Calu3 (cell line): Measurements from ENCODE around the gene SETD2. TPM values are rescaled to one million over a fixed set of nuclear protein-coding genes. Genes with fewer than 3 reads are reported as not detected.
"Not testable (repeated sequence)": the region's sequence is repeated elsewhere in the genome, so short reads cannot be mapped to it uniquely, and the experiment has no call there.

Experiments
- BruUV-seq: library from RNA; stranded (reverse); fragments of 400-500 nt; replicated peaks from 2 replicates; lab custom pipeline; 2021; lab: Mats Ljungman, UMichigan
- CTCF ChIA-PET: fragments of 300-600 bp; sonication (Branson Sonifier 250); formaldehyde crosslinking; loops from one replicate; lab custom pipeline; 2022; ENCODE audit warnings: antibody characterized with exemption; lab: Charles Lee
- DNase-seq: peaks from one replicate; pipeline ENCODE4 v3.0.0; 2022
- H3K27ac Mint-ChIP-seq: one replicate; pipeline ENCODE4 v1.8.0; 2022; ENCODE audit warnings: mixed read lengths; ENCODE audit not compliant: unreplicated experiment
- H3K27me3 Mint-ChIP-seq: one replicate; pipeline ENCODE4 v1.8.0; 2022; ENCODE audit warnings: mixed read lengths; ENCODE audit not compliant: unreplicated experiment
- H3K36me3 Mint-ChIP-seq: one replicate; pipeline ENCODE4 v1.8.0; 2022; ENCODE audit warnings: mild to moderate bottlenecking, moderate library complexity, mixed read lengths; ENCODE audit not compliant: insufficient read depth, unreplicated experiment
- H3K4me1 Mint-ChIP-seq: one replicate; pipeline ENCODE4 v1.8.0; 2022; ENCODE audit warnings: mild to moderate bottlenecking, low read depth, mixed read lengths; ENCODE audit not compliant: unreplicated experiment
- H3K4me3 Mint-ChIP-seq: one replicate; pipeline ENCODE4 v1.8.0; 2022; ENCODE audit warnings: mild to moderate bottlenecking, low read depth, moderate library complexity, mixed read lengths; ENCODE audit not compliant: unreplicated experiment
- H3K9me3 Mint-ChIP-seq: one replicate; pipeline ENCODE4 v1.8.0; 2022; ENCODE audit warnings: low read depth, mixed read lengths; ENCODE audit not compliant: unreplicated experiment
- intact Hi-C: fragments of 100-400 bp; cut with micrococcal nuclease; formaldehyde crosslinking; loops from one replicate; pipeline ENCODE4 v1.10.0; 2022; ENCODE audit not compliant: unreplicated experiment
- total RNA-seq: library from RNA; stranded (reverse); gene quantifications from 2 replicates; pipeline ENCODE4 v1.2.3, GENCODE V29; 2022
- TF ChIP-seq, protein P1 (sequence below): fragments of 200-600 bp; IDR thresholded peaks from one replicate; pipeline ENCODE4 v1.8.0; 2022; ENCODE audit warnings: antibody characterized with exemption; ENCODE audit not compliant: unreplicated experiment

Gene SETD2
- total RNA-seq, 1 experiment from 2014 or later: 39.2 TPM

DNA sequence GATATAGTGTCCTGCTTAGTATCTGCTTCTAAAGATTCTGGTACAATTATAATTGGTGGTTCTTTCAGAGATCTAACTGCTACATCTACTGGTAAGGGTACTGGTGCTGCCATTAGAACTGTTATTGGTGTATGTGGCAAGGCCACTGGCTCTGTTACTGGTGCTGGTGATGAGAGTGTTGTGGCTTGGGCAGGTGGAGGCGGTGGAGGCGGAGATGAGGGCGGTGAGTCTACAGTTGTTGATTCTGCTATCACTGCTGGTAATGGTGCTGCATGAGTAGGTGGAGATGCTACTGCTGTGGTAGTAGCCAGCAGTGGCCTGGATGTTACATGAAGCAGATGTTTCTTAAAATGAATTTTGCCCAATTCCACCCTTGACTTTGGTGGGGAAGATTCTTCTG, 40.1 kb downstream of the SETD2 start:
- TSS peak; percentile 16 for BruUV-seq
- H3K36me3 Mint-ChIP-seq: peaks cover 19% of the 10 kb centered on the region
- H3K27ac Mint-ChIP-seq: no peak overlapping the region
- H3K4me3 Mint-ChIP-seq: no peak overlapping the region
- DNase-seq: no peak
- TF ChIP-seq, protein P1, sequence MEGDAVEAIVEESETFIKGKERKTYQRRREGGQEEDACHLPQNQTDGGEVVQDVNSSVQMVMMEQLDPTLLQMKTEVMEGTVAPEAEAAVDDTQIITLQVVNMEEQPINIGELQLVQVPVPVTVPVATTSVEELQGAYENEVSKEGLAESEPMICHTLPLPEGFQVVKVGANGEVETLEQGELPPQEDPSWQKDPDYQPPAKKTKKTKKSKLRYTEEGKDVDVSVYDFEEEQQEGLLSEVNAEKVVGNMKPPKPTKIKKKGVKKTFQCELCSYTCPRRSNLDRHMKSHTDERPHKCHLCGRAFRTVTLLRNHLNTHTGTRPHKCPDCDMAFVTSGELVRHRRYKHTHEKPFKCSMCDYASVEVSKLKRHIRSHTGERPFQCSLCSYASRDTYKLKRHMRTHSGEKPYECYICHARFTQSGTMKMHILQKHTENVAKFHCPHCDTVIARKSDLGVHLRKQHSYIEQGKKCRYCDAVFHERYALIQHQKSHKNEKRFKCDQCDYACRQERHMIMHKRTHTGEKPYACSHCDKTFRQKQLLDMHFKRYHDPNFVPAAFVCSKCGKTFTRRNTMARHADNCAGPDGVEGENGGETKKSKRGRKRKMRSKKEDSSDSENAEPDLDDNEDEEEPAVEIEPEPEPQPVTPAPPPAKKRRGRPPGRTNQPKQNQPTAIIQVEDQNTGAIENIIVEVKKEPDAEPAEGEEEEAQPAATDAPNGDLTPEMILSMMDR: no peak
- H3K27me3 Mint-ChIP-seq: no peaks in the 10 kb centered on the region
- H3K4me1 Mint-ChIP-seq: no peaks in the 10 kb centered on the region
- intact Hi-C loops: no loop called here
- no peaks in the 10 kb centered on the region for H3K9me3 Mint-ChIP-seq
- CTCF ChIA-PET: interaction anchor here (0.5 kb wide), 1 partner anchor 1243 kb away, joined by 3 read pairs; no protein-coding TSS in a partner anchor

- Mint-ChIP-seq H3K4me1 (no peaks in the 10 kb centered on the region), H3K9me3 (no peaks in the 10 kb centered on the region), H3K27me3 (no peaks in the 10 kb centered on the region), H3K27ac (no peak overlapping the region), H3K4me3 (no peak overlapping the region), H3K36me3 (peaks cover 26% of the 10 kb centered on the region)
- DNase-seq: no peak
- TF ChIP-seq, protein P1: no peak
- intact Hi-C loops: no loop called here
- no TSS peak for BruUV-seq
- CTCF ChIA-PET: no interaction called here
Measured at GRCh38 chr3:47121409-47121808, 42.5 kb downstream of the SETD2 start.

- TF ChIP-seq, protein P1: no peak
- H3K27me3 Mint-ChIP-seq: no peaks in the 10 kb centered on the region
- CTCF ChIA-PET: interaction anchor here (0.5 kb wide), 1 partner anchor 92 kb away, joined by 5 read pairs; no protein-coding TSS in a partner anchor
- no peak for DNase-seq
- BruUV-seq: no TSS peak
- peaks cover 26% of the 10 kb centered on the region for H3K36me3 Mint-ChIP-seq
- intact Hi-C loops: no loop called here
- no peaks in the 10 kb centered on the region for H3K4me1 Mint-ChIP-seq
- no peak overlapping the region for H3K4me3 Mint-ChIP-seq
- H3K9me3 Mint-ChIP-seq: no peaks in the 10 kb centered on the region
- no peak overlapping the region for H3K27ac Mint-ChIP-seq
Measured at GRCh38 chr3:47120138-47120537, 43.8 kb downstream of the SETD2 start.

DNA sequence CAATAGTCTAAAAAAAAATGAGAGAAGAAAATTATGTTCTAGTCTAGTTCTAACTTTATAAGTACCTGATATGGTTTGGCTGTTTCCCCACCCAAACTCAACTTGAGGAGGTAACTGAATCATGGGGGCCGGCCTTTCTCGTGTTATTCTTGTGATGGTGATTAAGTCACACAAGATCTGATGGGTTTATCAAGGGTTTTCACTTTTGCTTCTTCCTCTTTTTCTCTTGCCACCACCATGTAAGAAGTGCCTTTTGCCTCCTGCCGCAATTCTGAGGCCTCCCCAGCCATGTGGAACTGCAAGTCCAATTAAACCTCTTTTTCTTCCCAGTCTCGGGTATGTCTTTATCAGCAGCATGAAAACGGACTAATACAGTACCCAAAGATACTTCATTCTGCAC, 44.5 kb downstream of the SETD2 start:
- CTCF ChIA-PET, H3K9me3 Mint-ChIP-seq, H3K4me1 Mint-ChIP-seq, H3K27ac Mint-ChIP-seq, DNase-seq, intact Hi-C loops, H3K4me3 Mint-ChIP-seq, BruUV-seq, H3K27me3 Mint-ChIP-seq: not testable (repeated sequence)
- peaks cover 28% of the 10 kb centered on the region for H3K36me3 Mint-ChIP-seq

DNA sequence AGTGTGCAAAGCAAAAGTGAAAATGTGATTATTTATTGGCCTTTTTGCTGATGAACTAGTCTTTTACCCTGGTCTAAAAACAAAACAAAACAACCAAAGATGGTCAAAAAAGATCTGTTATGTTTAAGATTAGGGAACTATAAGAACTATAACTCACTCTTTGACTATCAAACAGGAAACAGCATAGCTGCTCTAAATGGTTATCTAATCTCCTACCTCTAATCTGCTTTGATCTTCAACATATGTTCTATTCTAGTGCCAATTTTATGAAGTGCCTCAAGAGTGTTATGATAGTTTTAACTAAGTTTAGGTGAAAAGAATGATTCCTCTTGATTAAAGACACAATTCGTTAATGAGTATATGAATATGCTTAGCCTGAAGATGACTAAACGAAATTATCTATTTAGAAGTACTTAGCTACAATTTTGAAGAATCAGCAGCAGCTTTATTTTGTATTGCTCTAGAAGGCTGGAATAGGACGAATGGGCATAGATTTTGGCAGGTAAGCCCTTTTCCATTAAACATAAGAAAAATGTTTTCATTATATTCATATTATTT, 46.0 kb downstream of the SETD2 start:
- peaks cover 29% of the 10 kb centered on the region for H3K36me3 Mint-ChIP-seq
- no peaks in the 10 kb centered on the region for H3K4me1 Mint-ChIP-seq
- no TSS peak for BruUV-seq
- intact Hi-C loops: no loop called here
- H3K27me3 Mint-ChIP-seq: no peaks in the 10 kb centered on the region
- no peaks in the 10 kb centered on the region for H3K9me3 Mint-ChIP-seq
- CTCF ChIA-PET: no interaction called here
- H3K27ac Mint-ChIP-seq: no peak overlapping the region
- TF ChIP-seq, protein P1: no peak
- H3K4me3 Mint-ChIP-seq: no peak overlapping the region
- DNase-seq: no peak

- H3K36me3 Mint-ChIP-seq: peaks cover 33% of the 10 kb centered on the region
- intact Hi-C loops, H3K27ac Mint-ChIP-seq, BruUV-seq, H3K4me3 Mint-ChIP-seq, H3K4me1 Mint-ChIP-seq, H3K9me3 Mint-ChIP-seq, DNase-seq, H3K27me3 Mint-ChIP-seq, CTCF ChIA-PET: not testable (repeated sequence)
Measured at GRCh38 chr3:47115524-47115923, 48.4 kb downstream of the SETD2 start.
